Measurements from ENCODE around the gene PNRC2. TPM values are rescaled to one million over a fixed set of nuclear protein-coding genes. Genes with fewer than 3 reads are reported as not detected.

PNRC2 gene
- total RNA-seq, 4 donors from 2014 or later, result 65.0 to 84.6 (median 80.0) TPM

GRCh38 chr1:23958810-23959460 is 693 bp upstream of the PNRC2 start:
- peak; percentile 90 to 97 for DNase-seq (ENCODE audit: low spot score in 2 of 2)
- TF ChIP-seq CTCF (IDR thresholded peaks at IDR 0.05) (no peak), POLR2A (IDR thresholded peaks at IDR 0.05) (no peak)
- 0 to 1% methylated on average over 30 of the region's 30 CpGs for WGBS, 2 donors
- intact Hi-C loops (cut with DNase I; ENCODE audit: low total_unique reads), result no loop called here
- H3K4me3 ChIP-seq (ENCODE audit: low read depth, poor library complexity, severe bottlenecking), result peak overlapping the region; percentile 71

- intact Hi-C loops (cut with DNase I; ENCODE audit: low total_unique reads), result no loop called here
- TF ChIP-seq CTCF (IDR thresholded peaks at IDR 0.05) (no peak), POLR2A (IDR thresholded peaks at IDR 0.05) (no peak)
- WGBS, 2 donors, result 0% methylated on average over 15 of the region's 15 CpGs
- DNase-seq (ENCODE audit: low spot score in 2 of 2), result no peak
- peak overlapping the region; percentile 71 for H3K4me3 ChIP-seq (ENCODE audit: low read depth, poor library complexity, severe bottlenecking)
These were observed 828 bp downstream of the PNRC2 start for GRCh38 chr1:23960291-23961020.

DNA sequence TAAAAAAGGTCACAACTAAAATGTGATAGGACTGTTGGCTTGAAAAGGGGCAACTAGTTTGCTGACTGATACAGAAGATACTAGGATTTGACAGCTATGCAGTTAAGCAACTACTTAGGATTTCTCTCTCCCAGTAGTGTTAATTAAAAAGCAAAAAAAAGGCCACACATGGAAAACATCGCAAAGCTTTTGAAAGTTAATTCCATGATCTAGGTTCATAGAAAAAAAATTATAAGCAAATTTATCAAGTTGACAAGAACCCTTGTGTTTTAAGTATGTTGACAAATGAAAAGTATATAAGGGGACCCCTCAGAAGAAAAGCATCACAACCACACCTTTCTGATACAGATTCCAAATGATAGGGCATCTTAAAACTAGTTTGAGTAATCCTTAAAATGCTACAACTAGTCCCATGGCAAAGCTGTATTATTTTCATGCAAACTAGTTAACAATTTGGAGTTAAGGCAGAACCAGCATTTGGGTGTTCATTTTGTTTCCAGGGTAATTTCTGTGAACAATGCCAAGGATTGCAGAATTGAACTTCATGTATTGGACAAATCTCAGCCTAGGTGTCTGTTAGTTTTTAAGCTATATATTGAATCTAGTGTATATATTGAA is 4.1 kb downstream of the PNRC2 start:
- DNase-seq (ENCODE audit: low spot score in 2 of 2), result no peak
- no peak overlapping the region for H3K4me3 ChIP-seq (ENCODE audit: low read depth, poor library complexity, severe bottlenecking)
- 72 to 73% methylated on average over 1 of the region's 1 CpG for WGBS, 2 donors
- TF ChIP-seq POLR2A (IDR thresholded peaks at IDR 0.05) (no peak), CTCF (IDR thresholded peaks at IDR 0.05) (no peak)
- intact Hi-C loops (cut with DNase I; ENCODE audit: low total_unique reads), result no loop called here

GRCh38 chr1:23964235-23964668 is 4.6 kb downstream of the PNRC2 start:
- H3K4me3 ChIP-seq (ENCODE audit: low read depth, poor library complexity, severe bottlenecking), result no peak overlapping the region
- WGBS, 2 donors, result 76 to 77% methylated on average over 3 of the region's 3 CpGs
- no peak for TF ChIP-seq CTCF (IDR thresholded peaks at IDR 0.05)
- TF ChIP-seq POLR2A (IDR thresholded peaks at IDR 0.05), result no peak
- intact Hi-C loops (cut with DNase I; ENCODE audit: low total_unique reads), result no loop called here
- no peak for DNase-seq (ENCODE audit: low spot score in 2 of 2)

GRCh38 chr1:23964790-23965740 is 5.4 kb downstream of the PNRC2 start:
- no peak overlapping the region for H3K4me3 ChIP-seq (ENCODE audit: low read depth, poor library complexity, severe bottlenecking)
- DNase-seq (ENCODE audit: low spot score in 2 of 2), result no peak
- TF ChIP-seq POLR2A (IDR thresholded peaks at IDR 0.05) (no peak), CTCF (IDR thresholded peaks at IDR 0.05) (no peak)
- 67 to 73% methylated on average over 5 of the region's 5 CpGs for WGBS, 2 donors
- intact Hi-C loops (cut with DNase I; ENCODE audit: low total_unique reads), result no loop called here

All from lower leg skin (tissue), 4 donors.